ENCODE results near the gene NECTIN1. TPM values are rescaled to one million over a fixed set of nuclear protein-coding genes. Genes with fewer than 3 reads are reported as not detected.

The NECTIN1 gene
- total and polyA plus RNA-seq, 2 of the 13 experiments (the other 11 are each of a cell fraction or from before 2014, with no cell fraction given) = 3.9 to 7.3 TPM

DNA sequence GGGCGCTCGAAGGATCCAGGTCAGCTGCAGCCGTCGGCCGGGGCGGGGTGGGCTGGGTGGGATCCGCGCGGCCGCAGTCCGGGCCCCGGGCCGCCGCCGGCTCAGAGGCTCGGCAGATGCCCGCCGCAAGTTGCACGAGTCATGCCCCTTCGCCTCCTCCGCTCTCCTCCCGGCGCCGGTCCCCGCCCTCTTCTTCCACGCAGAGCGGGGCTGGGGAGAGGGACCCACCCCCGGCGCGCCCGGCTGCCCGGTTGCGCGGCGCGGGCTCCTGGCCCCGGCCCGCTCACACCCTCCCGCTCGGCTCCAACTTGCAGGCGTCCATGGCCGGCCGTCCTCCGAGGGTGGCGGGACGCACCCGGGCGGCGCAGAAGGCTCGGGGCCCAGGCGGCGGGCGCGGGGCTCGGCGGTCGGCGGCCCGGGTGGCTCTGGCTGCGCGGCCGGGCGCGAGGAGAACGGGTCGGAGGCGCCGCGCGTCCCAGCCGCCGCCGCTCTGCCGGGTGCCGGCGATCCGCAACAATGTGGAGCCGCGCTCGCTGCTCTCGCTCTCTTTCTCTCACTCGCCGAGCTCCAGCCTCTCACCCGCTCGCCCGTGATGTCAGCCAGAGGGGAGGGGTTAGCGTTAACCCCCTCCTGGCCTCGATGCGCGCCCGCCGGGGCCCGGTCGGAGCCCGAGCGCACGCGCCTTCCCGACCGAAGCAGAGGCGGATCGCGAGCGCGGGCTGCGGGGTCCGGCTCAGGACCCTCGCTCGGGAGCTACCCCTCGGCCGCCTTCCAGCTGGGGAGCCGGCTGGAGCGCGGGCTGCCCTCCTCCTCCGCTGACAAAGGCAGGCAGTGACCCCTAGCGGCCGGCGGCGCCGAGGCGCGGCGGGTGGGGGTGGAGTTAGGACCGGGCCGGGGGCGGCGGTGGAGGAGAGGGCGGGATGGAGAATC is at the start of gene NECTIN1 (continued):
- no peak for TF ChIP-seq MBD4 (IDR thresholded peaks at IDR 0.05; ENCODE audit: borderline replicate concordance, low read length)
- no peak for TF ChIP-seq ISL2 (CRISPR knock-in tag; IDR thresholded peaks at IDR 0.05)
- TF ChIP-seq RFX1 (IDR thresholded peaks at IDR 0.05) = no peak
- no peak; the same call in 1 of the 2 replicates for TF ChIP-seq RXRA (CRISPR knock-in tag; IDR thresholded peaks at IDR 0.05)
- TF ChIP-seq, protein P1, sequence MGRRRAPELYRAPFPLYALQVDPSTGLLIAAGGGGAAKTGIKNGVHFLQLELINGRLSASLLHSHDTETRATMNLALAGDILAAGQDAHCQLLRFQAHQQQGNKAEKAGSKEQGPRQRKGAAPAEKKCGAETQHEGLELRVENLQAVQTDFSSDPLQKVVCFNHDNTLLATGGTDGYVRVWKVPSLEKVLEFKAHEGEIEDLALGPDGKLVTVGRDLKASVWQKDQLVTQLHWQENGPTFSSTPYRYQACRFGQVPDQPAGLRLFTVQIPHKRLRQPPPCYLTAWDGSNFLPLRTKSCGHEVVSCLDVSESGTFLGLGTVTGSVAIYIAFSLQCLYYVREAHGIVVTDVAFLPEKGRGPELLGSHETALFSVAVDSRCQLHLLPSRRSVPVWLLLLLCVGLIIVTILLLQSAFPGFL (CRISPR knock-in tag; IDR thresholded peaks at IDR 0.05) = no peak
- no peak for TF ChIP-seq PAF1 (CRISPR knock-in tag; IDR thresholded peaks at IDR 0.05)
- TF ChIP-seq ZMYM4 (CRISPR knock-in tag; IDR thresholded peaks at IDR 0.05) = peak; percentile 57; the same call in 1 of the 2 replicates
- TF ChIP-seq, protein P2, sequence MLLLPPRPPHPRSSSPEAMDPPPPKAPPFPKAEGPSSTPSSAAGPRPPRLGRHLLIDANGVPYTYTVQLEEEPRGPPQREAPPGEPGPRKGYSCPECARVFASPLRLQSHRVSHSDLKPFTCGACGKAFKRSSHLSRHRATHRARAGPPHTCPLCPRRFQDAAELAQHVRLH (CRISPR knock-in tag; IDR thresholded peaks at IDR 0.05; ENCODE audit: borderline replicate concordance, low read depth) = peak; percentile 59; the same call in 1 of the 2 replicates
- TF ChIP-seq FOXC1 (CRISPR knock-in tag; IDR thresholded peaks at IDR 0.05; ENCODE audit: borderline replicate concordance) = 0 out of 2 replicates have a peak, but pooled peaks have one; percentile 24
- TF ChIP-seq, protein P3, sequence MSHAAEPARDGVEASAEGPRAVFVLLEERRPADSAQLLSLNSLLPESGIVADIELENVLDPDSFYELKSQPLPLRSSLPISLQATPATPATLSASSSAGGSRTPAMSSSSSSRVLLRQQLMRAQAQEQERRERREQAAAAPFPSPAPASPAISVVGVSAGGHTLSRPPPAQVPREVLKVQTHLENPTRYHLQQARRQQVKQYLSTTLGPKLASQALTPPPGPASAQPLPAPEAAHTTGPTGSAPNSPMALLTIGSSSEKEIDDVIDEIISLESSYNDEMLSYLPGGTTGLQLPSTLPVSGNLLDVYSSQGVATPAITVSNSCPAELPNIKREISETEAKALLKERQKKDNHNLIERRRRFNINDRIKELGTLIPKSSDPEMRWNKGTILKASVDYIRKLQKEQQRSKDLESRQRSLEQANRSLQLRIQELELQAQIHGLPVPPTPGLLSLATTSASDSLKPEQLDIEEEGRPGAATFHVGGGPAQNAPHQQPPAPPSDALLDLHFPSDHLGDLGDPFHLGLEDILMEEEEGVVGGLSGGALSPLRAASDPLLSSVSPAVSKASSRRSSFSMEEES (CRISPR knock-in tag; IDR thresholded peaks at IDR 0.05) = no peak
- TF ChIP-seq, protein P4, sequence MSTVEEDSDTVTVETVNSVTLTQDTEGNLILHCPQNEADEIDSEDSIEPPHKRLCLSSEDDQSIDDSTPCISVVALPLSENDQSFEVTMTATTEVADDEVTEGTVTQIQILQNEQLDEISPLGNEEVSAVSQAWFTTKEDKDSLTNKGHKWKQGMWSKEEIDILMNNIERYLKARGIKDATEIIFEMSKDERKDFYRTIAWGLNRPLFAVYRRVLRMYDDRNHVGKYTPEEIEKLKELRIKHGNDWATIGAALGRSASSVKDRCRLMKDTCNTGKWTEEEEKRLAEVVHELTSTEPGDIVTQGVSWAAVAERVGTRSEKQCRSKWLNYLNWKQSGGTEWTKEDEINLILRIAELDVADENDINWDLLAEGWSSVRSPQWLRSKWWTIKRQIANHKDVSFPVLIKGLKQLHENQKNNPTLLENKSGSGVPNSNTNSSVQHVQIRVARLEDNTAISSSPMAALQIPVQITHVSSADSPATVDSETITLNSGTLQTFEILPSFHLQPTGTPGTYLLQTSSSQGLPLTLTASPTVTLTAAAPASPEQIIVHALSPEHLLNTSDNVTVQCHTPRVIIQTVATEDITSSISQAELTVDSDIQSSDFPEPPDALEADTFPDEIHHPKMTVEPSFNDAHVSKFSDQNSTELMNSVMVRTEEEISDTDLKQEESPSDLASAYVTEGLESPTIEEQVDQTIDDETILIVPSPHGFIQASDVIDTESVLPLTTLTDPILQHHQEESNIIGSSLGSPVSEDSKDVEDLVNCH (CRISPR knock-in tag; IDR thresholded peaks at IDR 0.05) = no peak
- no peak for TF ChIP-seq ZNF775 (CRISPR knock-in tag; IDR thresholded peaks at IDR 0.05; ENCODE audit: borderline replicate concordance)
- 0 out of 2 replicates have a peak, but pooled peaks have one; percentile 19 for TF ChIP-seq ZNF563 (CRISPR knock-in tag; IDR thresholded peaks at IDR 0.05)
- 0 out of 2 replicates have a peak, but pooled peaks have one; percentile 17 for TF ChIP-seq ZNF446 (CRISPR knock-in tag; IDR thresholded peaks at IDR 0.05)
- no peak for TF ChIP-seq FIP1L1 (IDR thresholded peaks at IDR 0.05; ENCODE audit: borderline replicate concordance, insufficient read depth, low read depth, low read length)
- peak; percentile 55; the same call in 1 of the 2 replicates for TF ChIP-seq ZNF788 (CRISPR knock-in tag; IDR thresholded peaks at IDR 0.05; ENCODE audit: borderline replicate concordance)
- TF ChIP-seq TBX2 (CRISPR knock-in tag; IDR thresholded peaks at IDR 0.05; ENCODE audit: borderline replicate concordance) = peak; percentile 66; the same call in 1 of the 2 replicates
- TF ChIP-seq, protein P5, sequence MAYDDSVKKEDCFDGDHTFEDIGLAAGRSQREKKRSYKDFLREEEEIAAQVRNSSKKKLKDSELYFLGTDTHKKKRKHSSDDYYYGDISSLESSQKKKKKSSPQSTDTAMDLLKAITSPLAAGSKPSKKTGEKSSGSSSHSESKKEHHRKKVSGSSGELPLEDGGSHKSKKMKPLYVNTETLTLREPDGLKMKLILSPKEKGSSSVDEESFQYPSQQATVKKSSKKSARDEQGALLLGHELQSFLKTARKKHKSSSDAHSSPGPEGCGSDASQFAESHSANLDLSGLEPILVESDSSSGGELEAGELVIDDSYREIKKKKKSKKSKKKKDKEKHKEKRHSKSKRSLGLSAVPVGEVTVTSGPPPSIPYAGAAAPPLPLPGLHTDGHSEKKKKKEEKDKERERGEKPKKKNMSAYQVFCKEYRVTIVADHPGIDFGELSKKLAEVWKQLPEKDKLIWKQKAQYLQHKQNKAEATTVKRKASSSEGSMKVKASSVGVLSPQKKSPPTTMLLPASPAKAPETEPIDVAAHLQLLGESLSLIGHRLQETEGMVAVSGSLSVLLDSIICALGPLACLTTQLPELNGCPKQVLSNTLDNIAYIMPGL (CRISPR knock-in tag; IDR thresholded peaks at IDR 0.05; ENCODE audit: borderline replicate concordance in 1 of 2, low read depth in 1 of 2) = peak; percentile 88 to 97; a peak in 3 of 4 replicates

Data from HepG2 (cell line).